Head of caudate nucleus (tissue), 42 donors: Measurements from ENCODE around the gene CSAG3.
A peak's percentile ranks its signal among the peaks of the same experiment; 100 is the strongest.
"Not testable (repeated sequence)": the region's sequence is repeated elsewhere in the genome, so short reads cannot be mapped to it uniquely, and the experiment has no call there.

Experiments
- DNase-seq, 42 donors: peaks; one replicate each; pipeline versions ENCODE4 v3.0.0 to v3.0.0-alpha.2; 2020 to 2021; ENCODE audit warnings: mixed read lengths in 7 of 42
- intact Hi-C: fragments of 100-400 bp; cut with DNase I; formaldehyde crosslinking; loops from one replicate; pipeline ENCODE4 v1.15.0; 2022

Gene CSAG3

GRCh38 chrX:152758918-152759317 lies at the start of gene CSAG3:
CSAG3 (plus strand) TSS chrX:152759218.
- DNase-seq, intact Hi-C loops: not testable (repeated sequence)

GRCh38 chrX:152713195-152713594 lies 45.8 kb upstream of the CSAG3 start:
- DNase-seq, intact Hi-C loops: not testable (repeated sequence)

- not testable (repeated sequence) for DNase-seq
Measured at GRCh38 chrX:152713815-152714787, 44.9 kb upstream of the CSAG3 start, which contains the start of gene MAGEA2B. MAGEA2B (plus strand) TSS chrX:152714628; CDS start chrX:152717107, 2,479 bp downstream.

GRCh38 chrX:152725409-152725808 lies 33.6 kb upstream of the CSAG3 start:
- DNase-seq, result no peak
- intact Hi-C loops, result no loop called here

More at GRCh38 chrX:152713815-152714787, 44.9 kb upstream of the CSAG3 start, which contains the start of gene MAGEA2B:
- intact Hi-C loops, result not testable (repeated sequence)

GRCh38 chrX:152733261-152733975 lies 25.6 kb upstream of the CSAG3 start, which contains the start of the genes CSAG1 and MAGEA12:
CSAG1 (minus strand) TSS chrX:152733721; CDS start chrX:152732460, 1,261 bp downstream.
MAGEA12 (plus strand) TSS chrX:152733757; CDS start chrX:152736162, 2,405 bp downstream.
- DNase-seq, result peak in 1 of 42 donors; percentile 27
- intact Hi-C loops, result no loop called here

GRCh38 chrX:152734143-152734858 lies 24.7 kb upstream of the CSAG3 start:
- intact Hi-C loops, DNase-seq: not testable (repeated sequence)

GRCh38 chrX:152735101-152735500 lies 23.9 kb upstream of the CSAG3 start:
- intact Hi-C loops, result no loop called here
- DNase-seq, result peak in 1 of 42 donors; percentile 6

GRCh38 chrX:152735860-152736511 lies 23.0 kb upstream of the CSAG3 start:
- intact Hi-C loops, result no loop called here
- peak in 2 of 42 donors; percentile 7 to 14 for DNase-seq

- intact Hi-C loops, result not testable (repeated sequence)
- DNase-seq, result peak in 1 of 42 donors; percentile 8
Measured at GRCh38 chrX:152736528-152736927, 22.5 kb upstream of the CSAG3 start.

- no peak for DNase-seq
- intact Hi-C loops, result no loop called here
Measured at GRCh38 chrX:152738560-152738959, 20.5 kb upstream of the CSAG3 start.

GRCh38 chrX:152753686-152754650 lies 5.0 kb upstream of the CSAG3 start, which contains the start of gene MAGEA2:
MAGEA2 (minus strand) TSS chrX:152753842; CDS start chrX:152751363, 2,479 bp downstream.
- intact Hi-C loops, DNase-seq: not testable (repeated sequence)

GRCh38 chrX:152754871-152755270 lies 4.1 kb upstream of the CSAG3 start:
- intact Hi-C loops, DNase-seq: not testable (repeated sequence)

- intact Hi-C loops, DNase-seq: not testable (repeated sequence)
Measured at GRCh38 chrX:152759544-152759943, 526 bp downstream of the CSAG3 start.

- DNase-seq, intact Hi-C loops: not testable (repeated sequence)
Measured at GRCh38 chrX:152761582-152761981, 2.6 kb downstream of the CSAG3 start.

GRCh38 chrX:152766562-152766961 lies 7.5 kb downstream of the CSAG3 start:
- DNase-seq, result peak in 1 of 42 donors; percentile 2
- intact Hi-C loops, result not testable (repeated sequence)

GRCh38 chrX:152769549-152770289 lies 10.7 kb downstream of the CSAG3 start, which contains the start of gene MAGEA6:
MAGEA6 (minus strand) TSS chrX:152769689; CDS start chrX:152767650, 2,039 bp downstream.
- intact Hi-C loops, DNase-seq: not testable (repeated sequence)
